ENCODE measurements around the gene CCNY. TPM values are rescaled to one million over a fixed set of nuclear protein-coding genes. Genes with fewer than 3 reads are reported as not detected.

CCNY gene
- polyA plus RNA-seq, 2 of the 4 experiments (the other 2 are of a cell fraction): 28.1 to 55.5 TPM

- no peak overlapping the region for H3K4me3 ChIP-seq
- H3K4me2 ChIP-seq: no peak overlapping the region
- H3K4me1 ChIP-seq: peaks cover 17% of the 10 kb centered on the region
- ATAC-seq: no peak
- ChIA-PET POLR2A (no interaction called here), CTCF (interaction anchor here (0.8 kb wide), 1 partner anchor 13 kb away, joined by 3 read pairs; no protein-coding TSS in a partner anchor)
- no peaks in the 10 kb centered on the region for H3K9me3 ChIP-seq
- no peak overlapping the region for H3K27ac ChIP-seq
- WGBS (ENCODE audit: missing lambda C conversion rate): 76% methylated on average over 2 of the region's 2 CpGs
- TF ChIP-seq MYC (IDR thresholded peaks at IDR 0.05; ENCODE audit: borderline replicate concordance, low read length): no peak
- no peak for TF ChIP-seq JUNB (IDR thresholded peaks at IDR 0.05)
- no peak for TF ChIP-seq MAFK (IDR thresholded peaks at IDR 0.05; ENCODE audit: partially characterized antibody)
- TF ChIP-seq FOSL2 (IDR thresholded peaks at IDR 0.05): no peak
- no peak for TF ChIP-seq FOSL2 (CRISPR knock-in tag; IDR thresholded peaks at IDR 0.05)
- TF ChIP-seq NR3C1 (IDR thresholded peaks at IDR 0.05): no peak
- TF ChIP-seq KDM5A (IDR thresholded peaks at IDR 0.05): no peak
- TF ChIP-seq HMGXB4 (CRISPR knock-in tag; IDR thresholded peaks at IDR 0.05; ENCODE audit: borderline replicate concordance): no peak
- TF ChIP-seq HEYL (CRISPR knock-in tag; IDR thresholded peaks at IDR 0.05): no peak
- TF ChIP-seq BCL3 (IDR thresholded peaks at IDR 0.05): no peak
- TF ChIP-seq RFX5 (IDR thresholded peaks at IDR 0.05): no peak
- no peak for DNase-seq (ENCODE audit: low read depth in 1 of 2, low spot score in 1 of 2)
- no peak for FAIRE-seq
Observed at GRCh38 chr10:35359056-35359455, 22.7 kb downstream of the CCNY start.

GRCh38 chr10:35359873-35360272 is 23.6 kb downstream of the CCNY start:
- CTCF ChIA-PET: interaction anchor here (1.4 kb wide), 1 partner anchor 9 kb away, joined by 4 read pairs; no protein-coding TSS in a partner anchor
- no peak for FAIRE-seq
- no peak for TF ChIP-seq FOXS1 (CRISPR knock-in tag; IDR thresholded peaks at IDR 0.05)
- TF ChIP-seq EHMT2 (IDR thresholded peaks at IDR 0.05; ENCODE audit: low read depth): no peak
- no peak for TF ChIP-seq USF2 (IDR thresholded peaks at IDR 0.05)
- TF ChIP-seq HOXB5 (CRISPR knock-in tag; IDR thresholded peaks at IDR 0.05): no peak
- no peak for TF ChIP-seq RNF2 (IDR thresholded peaks at IDR 0.05; ENCODE audit: borderline replicate concordance, low read depth)
- TF ChIP-seq ZC3H11A (IDR thresholded peaks at IDR 0.05): no peak
- no peak for TF ChIP-seq ZSCAN20 (CRISPR knock-in tag; IDR thresholded peaks at IDR 0.05)
- TF ChIP-seq JUNB (IDR thresholded peaks at IDR 0.05): no peak
- no peak for TF ChIP-seq MYC (IDR thresholded peaks at IDR 0.05; ENCODE audit: borderline replicate concordance, low read length)
- TF ChIP-seq POLR2AphosphoS2 (conservative IDR thresholded peaks at IDR 0.05; ENCODE audit: low read length): no peak
- TF ChIP-seq RFX5 (IDR thresholded peaks at IDR 0.05): no peak
- TF ChIP-seq EP300 (IDR thresholded peaks at IDR 0.05): no peak
- no peak for TF ChIP-seq MAZ (IDR thresholded peaks at IDR 0.05; ENCODE audit: borderline replicate concordance, low read depth, low read length)
- TF ChIP-seq BHLHE40 (IDR thresholded peaks at IDR 0.05; ENCODE audit: low read depth, low read length): no peak

More at GRCh38 chr10:35359873-35360272, 23.6 kb downstream of the CCNY start:
- POLR2A ChIA-PET: no interaction called here
- Histone ChIP-seq H3K4me3 (no peak overlapping the region), H3K4me2 (no peak overlapping the region), H3K27ac (no peak overlapping the region), H3K9me3 (no peaks in the 10 kb centered on the region), H3K4me1 (peaks cover 25% of the 10 kb centered on the region)
- ATAC-seq (no peak), DNase-seq (ENCODE audit: low read depth in 1 of 2, low spot score in 1 of 2) (no peak)
- 97% methylated on average over 4 of the region's 4 CpGs for WGBS (ENCODE audit: missing lambda C conversion rate)
